NCI-H1436 treated with DMSO at 0.1 percent for 48 hours (cell line): ENCODE results near the gene WNT5A.

Source experiments
- DNase-seq: peaks from one replicate; lab custom pipeline; 2025; lab: John Stamatoyannopoulos, UW

WNT5A gene

DNA sequence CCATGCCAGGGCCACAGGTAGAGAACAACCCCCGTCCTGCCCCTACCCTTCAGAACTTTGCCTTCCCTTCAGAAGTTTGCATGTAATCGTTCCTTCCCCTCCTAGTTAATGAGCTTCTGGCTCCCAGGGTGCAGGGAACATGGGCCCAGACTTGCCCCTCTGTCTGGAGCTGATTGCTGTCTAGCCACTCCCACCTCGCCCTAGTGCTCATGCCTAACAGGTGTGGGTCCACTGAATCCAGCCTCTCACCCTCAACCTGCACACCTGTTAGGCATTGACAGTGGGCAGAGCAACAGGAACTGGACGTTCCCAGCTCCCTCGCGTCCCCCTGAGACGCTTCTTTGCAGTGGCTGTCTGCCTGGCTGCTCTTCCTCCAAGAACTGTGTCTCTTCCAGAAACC lies 40.3 kb downstream of the WNT5A start:
- DNase-seq: no peak

GRCh38 chr3:55445551-55445950 lies 41.6 kb downstream of the WNT5A start:
- no peak for DNase-seq

DNA sequence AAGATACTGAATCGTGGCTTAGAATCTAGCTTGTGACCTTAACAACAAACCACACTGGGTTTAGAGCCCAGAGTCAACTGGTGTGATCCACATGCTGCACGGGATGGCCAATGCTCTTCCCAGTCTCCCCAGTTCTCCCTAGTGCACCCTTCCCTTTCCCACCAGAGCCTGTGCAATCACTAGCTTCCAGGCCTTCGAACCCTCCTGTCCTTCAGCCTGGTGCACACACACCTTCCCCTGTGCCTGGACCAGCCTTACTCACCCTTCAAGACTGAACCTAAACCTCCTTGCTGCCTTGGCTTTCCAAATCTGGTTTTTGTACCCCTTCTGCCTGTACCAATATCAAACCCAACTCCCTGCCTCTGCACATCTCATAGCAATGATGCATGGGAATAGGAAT lies 43.8 kb downstream of the WNT5A start:
- DNase-seq: no peak

DNA sequence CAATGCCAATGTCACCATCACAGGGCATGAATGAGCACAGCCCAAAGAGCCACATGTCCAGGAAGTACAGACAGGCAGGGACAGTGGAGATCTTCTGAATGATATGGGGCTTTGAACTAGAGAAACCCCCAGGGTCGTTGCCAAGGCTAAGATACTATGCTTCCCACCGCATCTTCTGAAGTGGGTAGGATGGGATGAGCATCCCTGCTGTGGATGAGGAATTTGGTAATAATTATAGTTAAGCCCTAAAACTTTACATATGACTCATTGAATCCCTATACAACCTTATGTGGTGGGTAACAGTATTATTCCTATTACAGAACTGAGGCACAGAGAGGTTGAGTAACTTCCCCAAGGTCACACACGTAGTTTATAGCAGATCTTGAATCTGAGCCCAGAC lies 44.2 kb downstream of the WNT5A start:
- DNase-seq: no peak

DNA sequence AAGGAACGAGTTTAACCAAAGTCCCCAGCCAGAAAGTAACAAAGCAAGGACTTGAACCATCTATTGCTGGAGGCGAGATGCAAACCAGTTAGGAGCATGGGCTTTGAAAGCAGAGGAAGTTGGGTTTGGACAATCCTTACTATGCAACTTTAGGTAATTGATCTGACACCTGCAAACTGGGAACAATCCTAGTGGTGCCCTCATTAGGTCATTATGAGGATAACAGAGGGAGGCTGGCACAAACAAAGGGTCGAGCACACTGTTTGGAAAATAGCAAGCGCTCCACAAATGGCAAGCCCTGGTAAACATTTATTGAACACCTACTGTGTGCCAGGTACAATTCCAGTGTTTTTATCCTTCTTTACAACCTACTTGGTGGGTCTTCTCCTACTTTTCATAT lies 45.6 kb downstream of the WNT5A start:
- no peak for DNase-seq

- no peak for DNase-seq
Measured at GRCh38 chr3:55440104-55440708, 46.9 kb downstream of the WNT5A start.

DNA sequence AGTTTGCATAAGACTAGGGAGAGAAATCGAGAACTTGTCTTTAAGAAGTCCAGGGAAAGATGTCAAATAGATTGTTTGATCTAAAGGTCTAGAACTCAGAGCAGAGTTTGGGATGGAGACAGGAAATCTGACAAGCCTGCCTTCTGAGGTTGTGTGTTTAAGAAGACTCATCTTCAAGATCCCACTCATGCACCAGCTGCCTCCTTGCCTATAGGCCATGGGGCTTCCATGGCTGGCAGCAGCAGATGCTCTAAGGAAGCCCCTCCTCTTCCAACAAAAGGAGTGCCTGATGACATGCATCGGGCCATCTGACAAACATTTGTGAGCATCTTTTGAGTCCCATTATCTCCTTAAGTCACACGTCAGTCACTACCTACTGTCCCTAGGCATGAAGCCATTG lies 47.4 kb downstream of the WNT5A start:
- no peak for DNase-seq

- DNase-seq: no peak
Measured at GRCh38 chr3:55436644-55437043, 50.5 kb downstream of the WNT5A start.

DNA sequence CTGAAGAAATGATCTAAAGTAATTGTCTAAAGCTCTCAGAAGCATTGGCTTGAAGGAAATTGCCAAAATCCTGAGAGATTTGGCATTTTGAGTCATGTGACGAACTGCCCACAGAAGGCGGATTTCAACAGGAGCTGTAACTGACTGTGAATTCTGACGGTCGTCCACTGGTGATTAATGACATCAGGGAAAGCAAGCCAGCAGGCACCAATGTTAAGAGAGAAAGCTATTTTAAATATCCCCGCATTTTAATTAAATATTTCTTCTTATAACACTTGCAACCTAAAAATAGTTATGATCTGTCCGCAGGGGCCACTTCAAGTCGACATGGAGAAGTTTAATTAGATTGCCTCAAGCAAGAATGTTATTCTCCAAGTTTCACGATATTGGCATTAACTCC lies 51.6 kb downstream of the WNT5A start:
- DNase-seq: no peak

GRCh38 chr3:55434789-55435188 lies 52.3 kb downstream of the WNT5A start:
- DNase-seq: no peak

DNA sequence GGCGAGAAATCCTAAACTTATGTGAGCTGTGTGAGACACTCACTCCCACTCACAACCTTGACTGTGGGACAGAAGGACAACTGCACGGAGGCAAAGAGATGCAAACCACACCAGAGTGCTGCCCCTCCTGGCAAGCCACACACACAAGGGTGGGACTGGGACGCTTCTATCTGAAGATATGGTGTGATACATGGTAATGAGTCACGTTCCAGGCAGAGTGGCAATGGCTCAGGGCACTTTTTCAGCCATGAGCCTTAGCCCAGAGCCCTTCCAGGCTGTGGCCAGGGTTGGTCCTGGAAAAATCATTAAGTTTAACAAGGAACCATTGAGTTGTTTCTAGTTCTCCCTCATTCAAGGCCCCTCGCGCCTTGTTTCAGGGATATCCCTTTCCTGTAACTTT lies 56.1 kb downstream of the WNT5A start:
- DNase-seq: no peak

- DNase-seq: no peak
Measured at GRCh38 chr3:55427739-55428138, 59.4 kb downstream of the WNT5A start.

GRCh38 chr3:55426486-55426885 lies 60.6 kb downstream of the WNT5A start:
- DNase-seq: no peak

DNA sequence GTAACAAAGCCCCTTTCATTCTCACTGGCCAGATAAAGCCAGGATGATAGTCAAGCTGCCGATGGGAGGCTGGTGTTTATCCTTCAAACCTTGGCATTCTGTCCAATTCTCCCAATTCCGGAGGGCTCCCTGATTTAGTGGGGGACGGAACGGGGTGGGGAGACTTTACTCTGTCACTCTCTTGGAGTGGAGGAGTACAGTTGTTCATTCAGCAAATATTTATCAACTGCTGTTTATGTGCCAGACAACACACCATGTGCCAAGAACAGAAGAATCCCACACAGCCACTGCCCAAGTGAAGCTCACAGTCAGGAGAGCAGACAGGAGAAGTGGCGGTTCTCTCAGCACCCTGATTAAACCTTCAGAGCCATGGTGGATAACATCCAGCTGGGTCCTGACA lies 63.3 kb downstream of the WNT5A start:
- DNase-seq: no peak

GRCh38 chr3:55417211-55417610 lies 69.9 kb downstream of the WNT5A start:
- no peak for DNase-seq

DNA sequence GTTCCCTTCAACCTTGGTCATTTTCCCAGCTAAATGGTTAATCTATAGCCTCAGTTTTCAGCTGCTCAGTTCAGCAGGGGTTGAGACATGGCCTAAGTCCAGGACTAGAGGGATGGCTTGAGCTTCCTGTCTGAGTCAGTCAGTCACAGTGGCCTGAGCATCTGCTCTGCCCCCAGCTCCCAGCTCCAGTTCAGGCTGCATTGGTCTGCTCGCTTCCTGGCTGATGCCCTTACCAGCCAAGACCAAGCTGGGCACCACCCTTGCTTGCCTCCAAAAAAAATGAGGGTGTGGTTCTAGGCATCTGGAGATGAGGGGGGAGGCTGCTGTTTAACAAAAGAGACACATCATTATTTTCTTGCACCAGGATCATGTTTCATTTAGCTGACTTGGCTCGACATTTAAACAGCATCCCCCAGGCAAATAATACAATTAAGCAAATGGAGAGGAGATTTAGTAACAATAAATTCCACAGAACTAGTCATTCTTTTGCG lies 70.7 kb downstream of the WNT5A start:
- no peak for DNase-seq
